DMS 273 (cell line): ENCODE measurements around the gene PEPD.

ENCODE experiments used
- DNase-seq: peaks from one replicate; lab custom pipeline; 2025; ENCODE audit not compliant: unreplicated experiment; lab: John Stamatoyannopoulos, UW

PEPD gene

GRCh38 chr19:33409906-33410685 lies 111.5 kb downstream of the PEPD start:
- DNase-seq: no peak

- no peak for DNase-seq
Measured at GRCh38 chr19:33408538-33409434, 112.8 kb downstream of the PEPD start.

GRCh38 chr19:33408116-33408515 lies 113.5 kb downstream of the PEPD start:
- DNase-seq: no peak

- no peak for DNase-seq
Measured at GRCh38 chr19:33407716-33408115, 113.9 kb downstream of the PEPD start.

GRCh38 chr19:33407140-33407551 lies 114.4 kb downstream of the PEPD start:
- DNase-seq: no peak

- DNase-seq: peak; percentile 79
Measured at GRCh38 chr19:33406521-33407139, 115.0 kb downstream of the PEPD start.

GRCh38 chr19:33405553-33406461 lies 115.8 kb downstream of the PEPD start:
- no peak for DNase-seq

- no peak for DNase-seq
Measured at GRCh38 chr19:33405254-33405552, 116.4 kb downstream of the PEPD start.

- DNase-seq: no peak
Measured at GRCh38 chr19:33404506-33405253, 116.9 kb downstream of the PEPD start.

- no peak for DNase-seq
Measured at GRCh38 chr19:33403973-33404304, 117.7 kb downstream of the PEPD start.

- no peak for DNase-seq
Measured at GRCh38 chr19:33403221-33403972, 118.2 kb downstream of the PEPD start.

GRCh38 chr19:33402421-33403220 lies 119.0 kb downstream of the PEPD start:
- peak; percentile 75 for DNase-seq

- no peak for DNase-seq
Measured at GRCh38 chr19:33401683-33402420, 119.7 kb downstream of the PEPD start.

- DNase-seq: no peak
Measured at GRCh38 chr19:33400856-33401682, 120.5 kb downstream of the PEPD start.

- no peak for DNase-seq
Measured at GRCh38 chr19:33399745-33400681, 121.6 kb downstream of the PEPD start.
